CD4-positive, alpha-beta T cell treated with Interleukin-6 at 100 ng/mL for 8 hours (primary cell): Measurements from ENCODE around the gene MAST2.

Source experiments
- DNase-seq: peaks from one replicate; pipeline ENCODE4 v3.0.0-alpha.2; 2020; ENCODE audit warnings: mixed read lengths, low spot score

The MAST2 gene

GRCh38 chr1:46065405-46065804 lies 262.0 kb downstream of the MAST2 start:
- DNase-seq, result peak; percentile 31

- DNase-seq, result no peak
Observed at GRCh38 chr1:46067652-46068051, 264.2 kb downstream of the MAST2 start.

- DNase-seq, result no peak
Observed at GRCh38 chr1:46068525-46068924, 265.1 kb downstream of the MAST2 start.

- no peak for DNase-seq
Observed at GRCh38 chr1:46070164-46070814, 266.9 kb downstream of the MAST2 start.

GRCh38 chr1:46072975-46073374 lies 269.6 kb downstream of the MAST2 start:
- no peak for DNase-seq

- no peak for DNase-seq
Observed at GRCh38 chr1:46076343-46076742, 272.9 kb downstream of the MAST2 start.

- no peak for DNase-seq
Observed at GRCh38 chr1:46077644-46078043, 274.2 kb downstream of the MAST2 start.

- no peak for DNase-seq
Observed at GRCh38 chr1:46080257-46080656, 276.8 kb downstream of the MAST2 start.

GRCh38 chr1:46081206-46081605 lies 277.8 kb downstream of the MAST2 start:
- DNase-seq, result no peak

GRCh38 chr1:46081619-46082018 lies 278.2 kb downstream of the MAST2 start:
- no peak for DNase-seq

- no peak for DNase-seq
Observed at GRCh38 chr1:46083579-46083978, 280.2 kb downstream of the MAST2 start.

GRCh38 chr1:46084553-46085451 lies 281.4 kb downstream of the MAST2 start:
- no peak for DNase-seq
